HG02938 (cell line): ENCODE data around the gene BHLHE23.
"Not testable (repeated sequence)": the region's sequence is repeated elsewhere in the genome, so short reads cannot be mapped to it uniquely, and the experiment has no call there.

Source experiments
- ATAC-seq: cut with Tn5 transposase; IDR thresholded peaks from one replicate; pipeline ENCODE4 v1.9.1; 2021; ENCODE audit warnings: mild to moderate bottlenecking, moderate library complexity; ENCODE audit not compliant: unreplicated experiment

Gene BHLHE23

GRCh38 chr20:62962891-62963613 is 43.7 kb downstream of the BHLHE23 start:
- ATAC-seq = no peak

GRCh38 chr20:62962221-62962879 is 44.4 kb downstream of the BHLHE23 start:
- no peak for ATAC-seq

DNA sequence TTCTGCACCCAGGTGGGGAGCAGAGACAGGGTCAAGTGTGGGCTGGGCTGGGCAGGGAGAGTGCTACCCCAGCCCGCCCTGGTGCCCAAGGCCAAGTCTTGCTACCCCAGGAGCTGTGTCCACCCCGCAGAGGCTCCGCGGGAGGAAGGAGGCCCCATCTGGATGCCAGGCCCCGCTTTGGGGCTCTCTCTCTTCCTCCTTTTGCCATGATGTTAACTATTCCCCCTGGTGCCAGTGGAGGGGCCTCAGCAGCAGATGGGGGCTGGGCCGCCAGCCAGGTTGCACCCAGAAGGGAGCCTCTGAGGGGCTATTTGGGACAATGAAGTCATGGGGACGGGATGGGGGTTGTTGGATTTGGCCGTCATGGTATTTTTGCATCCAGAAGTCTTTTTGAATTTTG is 45.0 kb downstream of the BHLHE23 start:
- no peak for ATAC-seq

- no peak for ATAC-seq
These were observed 45.4 kb downstream of the BHLHE23 start for GRCh38 chr20:62961310-62961783.

GRCh38 chr20:62960446-62961309 is 46.1 kb downstream of the BHLHE23 start:
- not testable (repeated sequence) for ATAC-seq

GRCh38 chr20:62959998-62960436 is 46.7 kb downstream of the BHLHE23 start:
- ATAC-seq = no peak

DNA sequence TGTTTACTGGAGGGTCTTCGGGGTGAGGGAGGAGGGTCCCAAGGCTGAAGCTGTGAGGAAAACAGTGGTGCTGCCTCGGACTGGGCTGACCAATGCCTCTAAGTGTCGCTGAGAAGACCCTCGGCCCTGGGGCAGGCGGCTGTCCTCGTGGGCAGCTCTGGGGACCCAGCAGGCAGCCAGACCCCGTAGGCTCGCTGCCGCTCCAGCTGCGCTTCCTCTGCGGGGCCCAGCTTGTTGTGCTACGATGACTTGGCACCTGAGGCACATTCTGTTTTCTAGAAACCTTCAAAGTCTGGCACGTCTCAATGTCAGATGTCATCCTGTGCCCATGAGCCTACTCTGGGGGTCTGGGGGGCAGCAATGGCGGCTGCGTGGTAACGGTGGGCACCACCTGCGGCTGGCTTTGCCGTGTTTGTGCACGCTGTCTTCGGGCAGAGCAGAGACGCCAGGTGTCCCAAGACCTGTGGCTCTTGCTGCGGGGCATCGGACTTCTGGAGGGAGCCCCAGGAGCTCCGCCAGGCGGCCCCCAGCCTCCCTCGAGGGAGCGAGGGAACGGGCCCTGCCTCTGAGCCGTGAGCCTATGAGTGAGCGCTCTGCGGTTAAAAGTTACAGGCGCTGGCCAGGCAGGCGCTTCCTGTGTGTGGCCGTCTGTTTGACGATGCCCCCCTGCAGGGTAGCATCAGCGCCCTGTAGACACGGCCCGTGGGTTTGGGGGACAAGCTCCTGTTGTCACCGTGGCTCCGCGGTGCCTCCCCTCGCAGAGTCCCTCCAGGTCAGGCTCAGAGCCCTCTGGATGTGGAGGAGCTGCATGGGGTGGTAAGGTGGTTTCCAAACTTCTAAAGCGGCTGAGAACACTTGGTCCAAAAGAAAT is 47.4 kb downstream of the BHLHE23 start:
- no peak for ATAC-seq

DNA sequence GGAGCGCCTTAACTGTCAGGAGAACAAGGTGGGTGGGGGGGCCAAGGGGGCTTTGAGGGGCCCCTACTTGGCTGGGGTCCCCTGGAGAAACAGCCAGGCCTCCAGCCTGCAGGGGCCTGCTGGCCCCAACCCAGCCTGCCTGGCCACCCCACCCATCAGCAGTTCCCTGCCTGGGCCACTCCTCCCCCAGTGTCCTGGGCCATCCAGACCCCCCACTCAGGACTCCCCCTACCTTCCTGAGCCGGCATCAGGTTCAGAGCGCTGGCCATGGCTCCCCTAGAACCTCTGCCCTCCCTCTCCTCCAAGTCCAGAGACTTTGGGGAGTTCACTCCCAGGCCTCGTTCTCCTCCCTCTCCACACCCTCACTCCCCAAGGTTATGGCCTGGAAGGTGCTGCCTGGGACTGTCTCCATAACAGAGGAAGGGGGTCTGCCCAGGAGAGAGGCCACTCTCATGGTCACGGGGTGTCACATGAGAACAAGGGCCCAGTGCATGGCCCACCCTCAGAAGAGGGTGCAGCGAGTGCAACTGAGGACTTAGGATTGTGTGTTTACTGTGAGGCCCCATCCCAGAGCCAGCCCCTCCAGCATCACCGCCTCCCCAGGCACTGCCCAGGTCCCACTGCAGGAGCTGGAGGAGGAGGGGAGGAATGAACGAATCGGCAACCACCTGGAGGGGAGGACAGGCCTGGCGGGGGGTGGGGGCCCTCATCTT is 48.2 kb downstream of the BHLHE23 start:
- no peak for ATAC-seq

DNA sequence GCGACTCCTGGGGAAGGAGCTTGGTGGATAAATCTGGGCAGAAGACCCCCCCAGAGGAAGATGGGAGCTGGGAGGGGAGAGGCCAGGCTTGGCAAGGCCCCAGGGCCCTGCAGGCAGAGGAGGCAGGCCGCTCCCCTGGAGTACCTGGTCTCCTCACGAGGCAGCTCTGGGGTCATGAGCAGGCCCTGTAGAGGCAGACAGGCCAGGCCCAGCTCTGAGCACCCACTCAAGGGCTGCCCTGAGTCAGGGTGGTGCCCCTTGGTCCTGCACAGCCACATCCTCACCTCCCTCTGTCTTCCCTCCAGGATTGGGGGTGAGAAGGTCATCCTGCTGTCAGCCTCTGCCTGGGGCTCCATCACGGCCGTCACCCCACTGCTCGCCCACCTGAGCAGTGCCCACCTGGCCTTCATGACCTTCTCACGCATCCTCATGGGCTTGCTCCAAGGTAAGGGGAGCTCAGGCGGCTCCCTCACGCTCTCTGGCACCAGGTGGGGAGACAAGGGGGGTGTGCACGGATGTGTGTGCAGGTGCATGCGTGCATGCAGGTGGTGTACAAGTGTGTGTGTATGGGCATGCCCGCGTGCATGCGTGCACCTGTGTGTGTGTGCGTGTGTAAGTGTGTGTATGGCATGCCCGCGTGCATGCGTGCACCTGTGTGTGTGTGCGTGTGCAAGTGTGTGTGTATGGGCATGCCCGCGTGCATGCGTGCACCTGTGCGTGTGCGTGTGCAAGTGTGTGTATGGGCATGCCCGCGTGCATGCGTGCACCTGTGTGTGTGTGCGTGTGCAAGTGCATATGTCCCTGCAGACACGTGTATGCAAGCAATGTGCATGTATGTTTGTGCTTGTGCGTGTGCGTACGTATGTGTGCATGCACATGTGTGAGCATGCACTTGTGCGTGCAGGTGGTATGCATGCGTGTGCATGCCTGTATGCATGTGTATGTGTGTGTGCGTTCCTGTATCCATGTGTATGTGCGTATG is 49.3 kb downstream of the BHLHE23 start:
- ATAC-seq = no peak

DNA sequence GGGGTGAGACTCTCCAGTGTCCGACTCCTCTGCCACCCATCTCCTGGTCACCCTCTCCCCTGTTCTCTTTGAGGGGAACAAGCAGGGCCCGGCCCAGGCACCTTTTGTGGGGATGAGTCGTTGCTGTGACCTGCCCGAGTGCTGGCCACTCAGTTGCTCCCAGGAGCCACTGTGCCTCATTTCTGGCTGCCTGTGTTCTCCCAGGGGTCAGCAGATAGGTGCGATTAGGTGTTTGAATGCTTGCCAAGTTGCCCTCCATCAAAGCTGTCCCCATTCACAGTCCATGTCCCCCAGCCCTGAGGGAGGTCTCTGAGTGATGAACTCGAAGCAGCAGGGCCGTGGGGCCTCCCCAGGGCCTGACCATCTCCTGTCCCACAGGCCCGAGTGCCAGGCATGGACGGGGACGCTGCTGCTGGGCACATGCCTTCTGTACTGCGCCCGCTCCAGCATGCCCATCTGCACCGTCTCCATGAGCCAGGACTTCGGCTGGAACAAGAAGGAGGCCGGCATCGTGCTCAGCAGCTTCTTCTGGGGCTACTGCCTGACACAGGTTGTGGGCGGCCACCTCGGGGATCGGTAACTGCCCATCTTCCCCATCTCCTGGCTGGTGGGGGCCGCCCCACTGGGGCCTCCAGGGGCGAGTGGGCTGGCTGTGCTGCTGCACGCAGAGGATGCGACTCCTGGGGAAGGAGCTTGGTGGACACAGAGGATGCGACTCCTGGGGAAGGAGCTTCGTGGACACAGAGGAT is 50.2 kb downstream of the BHLHE23 start:
- no peak for ATAC-seq
